GM23338 (cell line): ENCODE data around the gene ADPGK.
A peak's percentile ranks its signal among the peaks of the same experiment; 100 is the strongest.

Source experiments
- POLR2AphosphoS5 ChIP-seq: IDR thresholded peaks from 2 replicates; pipeline ENCODE4 v1.6.1; 2016; ENCODE audit warnings: antibody characterized with exemption, low read depth
- TF ChIP-seq, protein P1 (sequence below), 2 experiments: fragments of 200-600 bp in 1 of 2; sonication (generic) in 1 of 2; conservative IDR thresholded peaks; 2 replicates each; pipeline versions ENCODE4 v1.5.1 to v1.6.1; 2016 to 2017; ENCODE audit warnings: antibody characterized with exemption in 2 of 2, low read depth in 2 of 2, mild to moderate bottlenecking in 2 of 2, moderate library complexity in 1 of 2

DNA sequence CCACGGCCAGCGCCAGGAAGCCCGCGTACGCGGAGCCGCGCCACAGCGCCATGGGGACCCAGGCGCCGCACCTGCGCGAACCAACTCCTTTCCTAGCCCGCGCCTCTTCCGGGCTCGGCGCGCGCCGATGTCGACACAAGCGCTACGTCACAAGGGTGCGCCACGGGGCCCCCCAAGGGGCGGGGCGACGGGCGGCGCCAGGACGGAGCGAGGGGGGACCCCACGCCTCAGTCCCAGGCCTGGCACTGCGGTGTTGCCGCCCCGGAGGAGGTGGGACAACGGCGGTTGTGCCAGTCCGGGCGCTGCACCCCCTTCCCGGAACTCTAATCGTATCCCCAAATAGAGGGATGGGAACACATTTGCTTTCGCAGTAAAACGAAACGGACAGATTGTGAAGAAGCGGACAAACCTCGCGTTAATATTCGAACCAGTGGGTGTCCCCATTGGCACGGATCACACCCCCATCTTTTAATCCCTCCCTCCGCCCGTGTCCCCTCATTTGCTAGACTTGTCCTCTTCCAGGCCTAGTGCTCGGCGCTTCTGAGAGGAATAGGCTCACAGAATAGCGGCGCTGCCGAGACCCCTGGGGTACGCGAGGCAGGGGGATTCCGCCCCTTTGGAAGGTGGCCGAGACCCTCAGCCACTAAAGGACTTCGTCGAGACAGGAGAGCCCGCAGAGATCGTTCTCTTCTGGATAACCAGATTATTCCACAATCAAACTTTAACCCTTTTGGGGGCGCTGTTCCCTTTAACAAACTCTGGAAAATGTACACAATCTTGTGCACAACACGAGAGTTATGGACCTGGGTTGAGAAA, at the start of gene ADPGK:
- TF ChIP-seq, protein P1, sequence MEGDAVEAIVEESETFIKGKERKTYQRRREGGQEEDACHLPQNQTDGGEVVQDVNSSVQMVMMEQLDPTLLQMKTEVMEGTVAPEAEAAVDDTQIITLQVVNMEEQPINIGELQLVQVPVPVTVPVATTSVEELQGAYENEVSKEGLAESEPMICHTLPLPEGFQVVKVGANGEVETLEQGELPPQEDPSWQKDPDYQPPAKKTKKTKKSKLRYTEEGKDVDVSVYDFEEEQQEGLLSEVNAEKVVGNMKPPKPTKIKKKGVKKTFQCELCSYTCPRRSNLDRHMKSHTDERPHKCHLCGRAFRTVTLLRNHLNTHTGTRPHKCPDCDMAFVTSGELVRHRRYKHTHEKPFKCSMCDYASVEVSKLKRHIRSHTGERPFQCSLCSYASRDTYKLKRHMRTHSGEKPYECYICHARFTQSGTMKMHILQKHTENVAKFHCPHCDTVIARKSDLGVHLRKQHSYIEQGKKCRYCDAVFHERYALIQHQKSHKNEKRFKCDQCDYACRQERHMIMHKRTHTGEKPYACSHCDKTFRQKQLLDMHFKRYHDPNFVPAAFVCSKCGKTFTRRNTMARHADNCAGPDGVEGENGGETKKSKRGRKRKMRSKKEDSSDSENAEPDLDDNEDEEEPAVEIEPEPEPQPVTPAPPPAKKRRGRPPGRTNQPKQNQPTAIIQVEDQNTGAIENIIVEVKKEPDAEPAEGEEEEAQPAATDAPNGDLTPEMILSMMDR (conservative IDR thresholded peaks at IDR 0.05; ENCODE audit: low read depth in 2 of 2) = peak; percentile 61 to 77
- TF ChIP-seq POLR2AphosphoS5 = peak; percentile 93
